HG03354 (cell line): ENCODE results near the gene FAM229B.
A peak's percentile ranks its signal among the peaks of the same experiment; 100 is the strongest.

Experiments used
- ATAC-seq: cut with Tn5 transposase; IDR thresholded peaks from one replicate; pipeline ENCODE4 v1.9.1; 2021; ENCODE audit warnings: mild to moderate bottlenecking; ENCODE audit not compliant: unreplicated experiment, poor library complexity, severe bottlenecking

The FAM229B gene

DNA sequence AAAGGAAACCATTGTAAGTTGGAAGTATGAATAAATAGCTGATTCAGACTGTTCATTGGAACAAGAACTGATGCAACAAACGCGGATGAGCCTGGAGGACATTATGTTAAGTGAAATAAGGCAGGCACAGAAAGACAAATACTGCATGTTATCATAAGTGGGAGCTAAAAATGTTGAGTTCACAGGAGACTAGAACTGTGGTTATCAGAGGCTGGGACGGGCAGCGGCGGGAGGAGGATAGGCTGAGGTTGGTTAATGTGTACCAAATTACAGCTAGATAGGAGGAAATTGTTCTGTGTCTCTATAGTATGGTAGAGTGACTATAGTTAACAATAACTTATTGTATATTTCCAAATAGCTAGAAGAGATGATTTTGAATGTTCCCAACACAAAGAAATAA is 40.8 kb downstream of the FAM229B start:
- ATAC-seq, result no peak

GRCh38 chr6:112130878-112131277 is 43.5 kb downstream of the FAM229B start:
- no peak for ATAC-seq

DNA sequence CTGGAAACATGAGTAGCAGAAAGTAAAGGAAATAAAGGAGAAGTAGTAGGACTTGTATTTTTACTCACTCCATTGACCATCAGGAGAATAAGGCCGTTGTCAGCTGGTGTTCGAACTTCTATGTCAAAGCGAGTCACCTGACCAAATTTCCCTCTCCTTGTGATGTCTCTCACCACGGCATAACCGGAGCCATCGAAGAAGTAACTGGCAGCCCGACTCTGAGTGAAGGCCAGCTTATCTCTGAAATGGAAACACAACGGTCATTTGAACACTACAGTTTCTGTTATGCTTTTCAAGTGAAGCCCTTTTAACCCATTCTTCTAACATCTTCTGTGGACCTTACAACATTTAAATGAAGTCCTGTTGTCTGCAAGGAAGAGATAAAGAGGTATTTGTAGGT is 51.7 kb downstream of the FAM229B start:
- no peak for ATAC-seq

GRCh38 chr6:112141707-112142106 is 54.3 kb downstream of the FAM229B start:
- no peak for ATAC-seq

DNA sequence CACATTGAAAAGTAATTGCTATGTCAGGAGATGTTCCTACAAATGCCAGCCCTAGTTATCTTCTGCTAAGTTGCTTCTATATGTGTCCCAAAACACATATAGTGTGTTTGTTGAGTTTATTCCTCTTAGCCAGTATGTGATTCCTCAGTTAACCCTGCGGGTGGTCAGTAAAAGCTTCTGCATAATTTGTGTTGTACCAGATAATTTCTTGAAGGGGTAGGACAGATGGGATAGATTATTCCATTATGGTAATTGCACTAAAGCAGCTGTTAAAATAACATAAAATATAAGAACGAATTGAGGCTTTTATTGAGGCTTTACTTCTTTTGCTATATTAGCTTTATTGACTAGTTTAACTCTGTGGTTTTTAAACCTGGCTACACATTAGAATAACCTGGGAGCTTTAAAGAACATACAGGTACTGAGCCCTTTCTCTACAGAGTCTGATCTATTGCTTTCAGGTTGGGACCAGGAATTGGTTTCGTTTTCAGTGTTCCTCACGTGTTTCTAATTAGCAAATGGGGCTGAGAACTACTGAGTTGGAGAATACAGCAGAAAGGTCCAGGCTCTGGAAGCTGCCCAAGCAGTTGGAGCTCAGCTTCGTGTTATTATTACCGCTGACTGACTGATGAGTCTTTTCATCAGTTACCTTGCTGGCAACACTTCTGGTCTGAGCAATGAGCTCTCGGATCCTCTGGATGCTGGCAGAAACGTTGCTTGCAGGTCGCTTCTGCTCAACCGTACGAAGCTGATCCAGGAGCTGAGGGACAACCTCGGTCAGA is 56.9 kb downstream of the FAM229B start:
- peak; percentile 47 for ATAC-seq

- no peak for ATAC-seq
Measured at GRCh38 chr6:112145080-112145573, 57.7 kb downstream of the FAM229B start.

DNA sequence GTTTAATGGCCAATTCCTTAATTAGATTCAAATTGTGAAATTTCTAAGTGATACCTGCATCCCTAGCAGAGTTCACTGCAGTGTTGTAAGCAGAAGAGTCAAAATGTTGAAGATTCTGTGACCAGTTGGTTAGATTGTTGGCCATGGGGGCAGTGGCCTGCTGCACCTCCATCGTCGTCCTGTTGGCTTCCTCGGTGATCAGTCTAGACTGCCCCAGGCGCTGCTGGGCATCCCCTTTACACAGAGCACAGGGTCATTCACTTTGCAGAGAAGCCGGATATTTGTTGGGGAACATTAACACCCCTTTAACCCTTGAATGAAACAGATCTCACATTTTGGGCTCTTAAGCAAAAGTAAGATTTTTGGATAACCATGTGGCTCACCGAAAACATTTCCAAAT is 60.7 kb downstream of the FAM229B start:
- ATAC-seq, result no peak

DNA sequence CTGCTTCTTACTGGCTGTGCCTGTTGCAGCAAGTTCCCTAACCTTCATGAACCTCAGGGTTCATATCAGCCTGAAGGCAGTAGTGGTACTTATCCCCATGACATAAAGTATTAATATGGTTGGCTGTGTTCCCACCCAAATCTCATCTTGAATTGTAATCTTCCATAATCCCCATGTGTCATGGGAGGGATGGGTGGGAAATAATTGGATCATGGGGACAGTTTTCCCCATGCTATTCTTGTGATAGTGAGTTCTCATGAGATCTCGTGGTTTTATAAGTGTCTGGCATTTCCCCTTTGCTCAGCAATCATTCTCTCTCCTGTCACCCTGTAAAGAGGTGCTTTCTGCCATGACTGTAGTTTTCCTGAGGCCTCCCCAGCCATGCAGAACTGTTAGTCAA is 61.8 kb downstream of the FAM229B start:
- no peak for ATAC-seq

GRCh38 chr6:112149719-112150263 is 62.4 kb downstream of the FAM229B start:
- no peak for ATAC-seq

- no peak for ATAC-seq
Measured at GRCh38 chr6:112150363-112150762, 63.0 kb downstream of the FAM229B start.
